AG09309 (cell line): ENCODE measurements around the gene ZXDB.
"Not testable (repeated sequence)": the region's sequence is repeated elsewhere in the genome, so short reads cannot be mapped to it uniquely, and the experiment has no call there.

Source experiments
- DNase-seq: peaks from one replicate; pipeline ENCODE4 v3.0.0-alpha.2; 2010; ENCODE audit warnings: low read depth
- H3K4me3 ChIP-seq: 2 replicates; pipeline ENCODE4 v1.5.1; 2011; ENCODE audit warnings: mild to moderate bottlenecking, low read depth, low read length, moderate library complexity; ENCODE audit not compliant: control insufficient read depth
- CTCF ChIP-seq: IDR thresholded peaks from 2 replicates; pipeline ENCODE4 v1.5.1; 2011; ENCODE audit warnings: mild to moderate bottlenecking, low read depth, low read length, inconsistent platforms; ENCODE audit not compliant: insufficient read depth, control insufficient read depth; ENCODE audit errors: missing control alignments

The ZXDB gene

GRCh38 chrX:57591284-57592159, at the start of gene ZXDB:
Gene ZXDB (plus strand): TSS chrX:57592011. CDS start chrX:57592049, 38 bp downstream.
- not testable (repeated sequence) for DNase-seq
- H3K4me3 ChIP-seq, result peak within 1 kb of the TSS; percentile 37

GRCh38 chrX:57565198-57565597, 26.6 kb upstream of the ZXDB start:
- no peak for DNase-seq
- TF ChIP-seq CTCF, result no peak
- H3K4me3 ChIP-seq, result no peak overlapping the region

GRCh38 chrX:57573754-57574153, 18.1 kb upstream of the ZXDB start:
- no peak for DNase-seq
- peak; percentile 59 for TF ChIP-seq CTCF

GRCh38 chrX:57582948-57583347, 8.9 kb upstream of the ZXDB start:
- DNase-seq, H3K4me3 ChIP-seq: not testable (repeated sequence)
- peak; percentile 48 for TF ChIP-seq CTCF

More at GRCh38 chrX:57573754-57574153, 18.1 kb upstream of the ZXDB start:
- no peak overlapping the region for H3K4me3 ChIP-seq

- no peak for DNase-seq
- no peak overlapping the region for H3K4me3 ChIP-seq
- no peak for TF ChIP-seq CTCF
Observed at GRCh38 chrX:57583477-57583876, 8.3 kb upstream of the ZXDB start.

- no peak for TF ChIP-seq CTCF
- no peak for DNase-seq
- no peak overlapping the region for H3K4me3 ChIP-seq
Observed at GRCh38 chrX:57586360-57586759, 5.5 kb upstream of the ZXDB start.

- no peak for TF ChIP-seq CTCF
- no peak overlapping the region for H3K4me3 ChIP-seq
- no peak for DNase-seq
Observed at GRCh38 chrX:57587062-57587461, 4.7 kb upstream of the ZXDB start.
